HEK293 (cell line): Measurements from ENCODE around the gene OBSL1.

ENCODE experiments used
- CTCF ChIA-PET: fragments of 350-600 bp; formaldehyde crosslinking; extraction: SDS; loops from one replicate; lab custom pipeline; 2021; ENCODE audit warnings: antibody characterized with exemption; lab: Yijun Ruan, JAX
- POLR2A ChIA-PET: fragments of 300-600 bp; formaldehyde crosslinking; extraction: SDS; loops from one replicate; lab custom pipeline; 2020; ENCODE audit warnings: antibody characterized with exemption, inconsistent platforms; lab: Yijun Ruan, JAX
- H3K27ac ChIP-seq: fragments of 200-500 bp; sonication (Bioruptor generic); 2 replicates; pipeline ENCODE4 v1.5.1; 2014; ENCODE audit warnings: low read depth, low read length, control low read depth, inconsistent platforms; ENCODE audit errors: extremely low read depth
- H3K36me3 ChIP-seq, 2 experiments: fragments of 200-500 bp in 1 of 2; sonication (Bioruptor generic) in 1 of 2; 1 replicate in 1 of 2; 2 replicates in 1 of 2; pipeline ENCODE4 v1.5.1; 2014 to 2017; ENCODE audit warnings: inconsistent platforms in 2 of 2, low read length in 2 of 2; ENCODE audit not compliant: control insufficient read depth in 2 of 2, insufficient read depth in 1 of 2
- H3K4me1 ChIP-seq: fragments of 200-500 bp; sonication (Bioruptor generic); 2 replicates; pipeline ENCODE4 v1.5.1; 2014; ENCODE audit warnings: mild to moderate bottlenecking, low read length, inconsistent platforms; ENCODE audit not compliant: control insufficient read depth, insufficient read depth
- H3K4me3 ChIP-seq: 2 replicates; pipeline ENCODE4 v1.5.1; 2011; ENCODE audit warnings: low read depth, mild to moderate bottlenecking, control low read depth, low read length, moderate library complexity
- H3K9me3 ChIP-seq: fragments of 200-500 bp; sonication (Bioruptor generic); 2 replicates; pipeline ENCODE4 v1.5.1; 2014; ENCODE audit warnings: low read depth, low read length, inconsistent platforms; ENCODE audit not compliant: control insufficient read depth, insufficient read depth
- KLF17 ChIP-seq: fragments of 450-650 bp; formaldehyde crosslinking; IDR thresholded peaks from 2 replicates; pipeline ENCODE4 v1.5.1; 2016; ENCODE audit warnings: missing biosample characterization, missing genetic modification characterization
- TSHZ1 ChIP-seq: fragments of 450-650 bp; formaldehyde crosslinking; IDR thresholded peaks from 2 replicates; pipeline ENCODE4 v1.5.1; 2016; ENCODE audit warnings: missing biosample characterization, missing genetic modification characterization, borderline replicate concordance
- ZFP69B ChIP-seq: fragments of 450-650 bp; formaldehyde crosslinking; IDR thresholded peaks from 2 replicates; pipeline ENCODE4 v1.5.1; 2016; ENCODE audit warnings: missing biosample characterization, missing genetic modification characterization
- ZNF10 ChIP-seq: fragments of 450-650 bp; formaldehyde crosslinking; IDR thresholded peaks from 2 replicates; pipeline ENCODE4 v1.5.1; 2017; ENCODE audit warnings: missing biosample characterization, missing genetic modification characterization
- ZNF155 ChIP-seq: fragments of 450-650 bp; formaldehyde crosslinking; IDR thresholded peaks from 2 replicates; pipeline ENCODE4 v1.5.1; 2016; ENCODE audit warnings: missing biosample characterization, missing genetic modification characterization
- ZNF280D ChIP-seq: fragments of 450-650 bp; formaldehyde crosslinking; IDR thresholded peaks from 2 replicates; pipeline ENCODE4 v1.5.1; 2016; ENCODE audit warnings: missing biosample characterization, missing genetic modification characterization
- ZNF324 ChIP-seq: fragments of 450-650 bp; formaldehyde crosslinking; IDR thresholded peaks from 2 replicates; pipeline ENCODE4 v1.5.1; 2016; ENCODE audit warnings: missing biosample characterization, missing genetic modification characterization
- ZNF354C ChIP-seq: fragments of 450-650 bp; formaldehyde crosslinking; IDR thresholded peaks from 2 replicates; pipeline ENCODE4 v1.5.1; 2016; ENCODE audit warnings: missing biosample characterization, missing genetic modification characterization, low read depth, borderline replicate concordance
- ZNF362 ChIP-seq: fragments of 450-650 bp; formaldehyde crosslinking; IDR thresholded peaks from 2 replicates; pipeline ENCODE4 v1.5.1; 2016; ENCODE audit warnings: missing biosample characterization, missing genetic modification characterization
- ZNF449 ChIP-seq: fragments of 450-650 bp; formaldehyde crosslinking; IDR thresholded peaks from 2 replicates; pipeline ENCODE4 v1.5.1; 2017; ENCODE audit warnings: missing biosample characterization, mild to moderate bottlenecking, missing genetic modification characterization, moderate library complexity
- ZNF501 ChIP-seq: fragments of 450-650 bp; formaldehyde crosslinking; IDR thresholded peaks from 2 replicates; pipeline ENCODE4 v1.5.1; 2016; ENCODE audit warnings: missing biosample characterization, missing genetic modification characterization
- ZNF555 ChIP-seq: fragments of 450-650 bp; formaldehyde crosslinking; conservative IDR thresholded peaks from 2 replicates; pipeline ENCODE4 v1.5.1; 2017; ENCODE audit warnings: missing biosample characterization, mild to moderate bottlenecking, missing genetic modification characterization, inconsistent platforms
- ZNF600 ChIP-seq: fragments of 450-650 bp; formaldehyde crosslinking; IDR thresholded peaks from 2 replicates; pipeline ENCODE4 v1.5.1; 2016; ENCODE audit warnings: missing biosample characterization, missing genetic modification characterization
- ZNF610 ChIP-seq: fragments of 450-650 bp; formaldehyde crosslinking; IDR thresholded peaks from 2 replicates; pipeline ENCODE4 v1.5.1; 2016; ENCODE audit warnings: missing biosample characterization, missing genetic modification characterization, borderline replicate concordance
- ZSCAN5A ChIP-seq: fragments of 450-650 bp; formaldehyde crosslinking; IDR thresholded peaks from 2 replicates; pipeline ENCODE4 v1.5.1; 2016; ENCODE audit warnings: missing biosample characterization, missing genetic modification characterization

The OBSL1 gene

GRCh38 chr2:219611306-219611705, 40.0 kb upstream of the OBSL1 start (continued):
- no peak for TF ChIP-seq ZNF280D (tag by site-specific recombination)

GRCh38 chr2:219609149-219609750, 37.9 kb upstream of the OBSL1 start:
- H3K9me3 ChIP-seq, result no peaks in the 10 kb centered on the region
- H3K27ac ChIP-seq, result no peak overlapping the region
- no peak for TF ChIP-seq ZNF362 (tag by site-specific recombination)
- no peak for TF ChIP-seq ZNF10 (tag by site-specific recombination)
- TF ChIP-seq ZNF610, result no peak
- TF ChIP-seq ZNF555, result no peak
- TF ChIP-seq ZNF280D (tag by site-specific recombination), result no peak
- no peak for TF ChIP-seq ZNF600 (tag by site-specific recombination)
- no peak for TF ChIP-seq ZNF501 (tag by site-specific recombination)
- no peak for TF ChIP-seq ZNF449
- peaks cover 4 to 68% of the 10 kb centered on the region in 2 experiments; a peak in 2 of 3 replicates for H3K36me3 ChIP-seq
- POLR2A ChIA-PET, result no interaction called here
- no peak overlapping the region for H3K4me3 ChIP-seq
- no peaks in the 10 kb centered on the region for H3K4me1 ChIP-seq
- CTCF ChIA-PET, result no interaction called here

GRCh38 chr2:219608399-219608964, 37.1 kb upstream of the OBSL1 start:
- CTCF ChIA-PET, result no interaction called here
- peaks cover 4 to 68% of the 10 kb centered on the region in 2 experiments; a peak in 2 of 3 replicates for H3K36me3 ChIP-seq
- no peak overlapping the region for H3K4me3 ChIP-seq
- H3K9me3 ChIP-seq, result no peaks in the 10 kb centered on the region
- TF ChIP-seq KLF17 (tag by site-specific recombination), result no peak
- no peak for TF ChIP-seq ZNF155
- TF ChIP-seq ZNF10 (tag by site-specific recombination), result no peak
- TF ChIP-seq ZSCAN5A (tag by site-specific recombination), result no peak
- TF ChIP-seq ZFP69B (tag by site-specific recombination), result no peak
- TF ChIP-seq TSHZ1 (tag by site-specific recombination), result no peak
- no peak for TF ChIP-seq ZNF354C (tag by site-specific recombination)
- TF ChIP-seq ZNF324, result no peak
- POLR2A ChIA-PET, result no interaction called here
- H3K4me1 ChIP-seq, result no peaks in the 10 kb centered on the region
- no peak overlapping the region for H3K27ac ChIP-seq
